Activated T-helper 1 cell treated with anti-CD3 and anti-CD28 coated beads, Interleukin-2, amount 50 U/mL, for 16 hours (primary cell): Measurements from ENCODE around the gene NOPCHAP1.

Source experiments
- DNase-seq, 2 donors: peaks; one replicate each; pipeline ENCODE4 v3.0.0-alpha.2; 2020; ENCODE audit warnings: low read depth in 1 of 2, low spot score in 1 of 2

Gene NOPCHAP1

GRCh38 chr12:105018012-105018411 lies 31.9 kb downstream of the NOPCHAP1 start:
- no peak for DNase-seq

- DNase-seq = no peak
Measured at GRCh38 chr12:105018776-105019175, 32.7 kb downstream of the NOPCHAP1 start.

- no peak for DNase-seq
Measured at GRCh38 chr12:105020241-105020962, 34.3 kb downstream of the NOPCHAP1 start.

- DNase-seq = no peak
Measured at GRCh38 chr12:105024928-105025327, 38.8 kb downstream of the NOPCHAP1 start.

- DNase-seq = no peak
Measured at GRCh38 chr12:105025890-105026289, 39.8 kb downstream of the NOPCHAP1 start.

- no peak for DNase-seq
Measured at GRCh38 chr12:105026411-105026810, 40.3 kb downstream of the NOPCHAP1 start.

GRCh38 chr12:105030820-105031807 lies 45.0 kb downstream of the NOPCHAP1 start:
- DNase-seq = no peak

GRCh38 chr12:105032703-105033357 lies 46.7 kb downstream of the NOPCHAP1 start:
- no peak for DNase-seq

GRCh38 chr12:105033851-105034250 lies 47.7 kb downstream of the NOPCHAP1 start:
- no peak for DNase-seq
